ENCODE results near the gene LYPD4.
"Not testable (repeated sequence)": the region's sequence is repeated elsewhere in the genome, so short reads cannot be mapped to it uniquely, and the experiment has no call there.

The LYPD4 gene, protein sequence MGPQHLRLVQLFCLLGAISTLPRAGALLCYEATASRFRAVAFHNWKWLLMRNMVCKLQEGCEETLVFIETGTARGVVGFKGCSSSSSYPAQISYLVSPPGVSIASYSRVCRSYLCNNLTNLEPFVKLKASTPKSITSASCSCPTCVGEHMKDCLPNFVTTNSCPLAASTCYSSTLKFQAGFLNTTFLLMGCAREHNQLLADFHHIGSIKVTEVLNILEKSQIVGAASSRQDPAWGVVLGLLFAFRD

DNA sequence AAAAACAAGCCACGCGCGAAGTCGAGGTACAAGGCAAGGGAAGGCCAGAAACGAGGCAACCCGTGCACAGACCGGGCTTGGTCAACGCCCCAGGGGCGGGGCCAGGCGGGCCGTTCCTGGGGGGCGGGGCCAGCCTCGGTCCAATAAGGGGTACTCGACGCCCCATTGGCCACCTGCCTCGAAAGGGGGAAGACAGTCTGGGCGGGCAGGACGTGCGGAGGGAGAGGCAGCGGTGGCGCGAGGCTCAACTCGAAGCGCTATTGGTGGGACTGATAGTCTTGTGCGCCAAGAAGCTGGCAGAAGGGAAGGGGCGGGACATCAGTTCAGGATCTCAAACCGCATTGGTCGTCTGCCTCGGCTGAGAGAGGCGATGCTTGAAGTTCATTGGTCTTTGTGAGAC lies at the start of gene LYPD4:
TSS of gene LYPD4 (minus strand) at position 83 of the 400 bp plus-strand sequence. CDS start 5,398 bp downstream, outside the sequence.
- DNase-seq: no peak

DNA sequence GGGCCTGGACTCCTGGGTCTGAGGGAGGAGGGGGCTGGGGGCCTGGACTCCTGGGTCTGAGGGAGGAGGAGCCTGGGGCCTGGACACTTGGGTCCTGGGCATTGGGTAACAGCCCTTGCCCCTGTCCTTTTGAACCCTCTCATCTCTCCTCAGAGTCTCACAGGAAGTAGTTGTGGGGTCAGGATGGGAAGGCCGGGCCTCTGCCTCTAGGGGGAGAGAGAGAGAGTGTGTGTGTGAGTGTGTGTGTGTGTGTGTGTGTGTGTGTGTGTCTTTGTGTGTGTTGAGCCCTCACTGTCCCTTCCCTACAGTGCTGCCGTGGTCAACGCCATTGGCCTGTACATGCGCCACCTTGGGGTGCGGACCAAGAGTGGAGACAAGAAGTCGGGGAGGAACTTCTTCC lies 49.4 kb upstream of the LYPD4 start:
- no peak for DNase-seq

DNA sequence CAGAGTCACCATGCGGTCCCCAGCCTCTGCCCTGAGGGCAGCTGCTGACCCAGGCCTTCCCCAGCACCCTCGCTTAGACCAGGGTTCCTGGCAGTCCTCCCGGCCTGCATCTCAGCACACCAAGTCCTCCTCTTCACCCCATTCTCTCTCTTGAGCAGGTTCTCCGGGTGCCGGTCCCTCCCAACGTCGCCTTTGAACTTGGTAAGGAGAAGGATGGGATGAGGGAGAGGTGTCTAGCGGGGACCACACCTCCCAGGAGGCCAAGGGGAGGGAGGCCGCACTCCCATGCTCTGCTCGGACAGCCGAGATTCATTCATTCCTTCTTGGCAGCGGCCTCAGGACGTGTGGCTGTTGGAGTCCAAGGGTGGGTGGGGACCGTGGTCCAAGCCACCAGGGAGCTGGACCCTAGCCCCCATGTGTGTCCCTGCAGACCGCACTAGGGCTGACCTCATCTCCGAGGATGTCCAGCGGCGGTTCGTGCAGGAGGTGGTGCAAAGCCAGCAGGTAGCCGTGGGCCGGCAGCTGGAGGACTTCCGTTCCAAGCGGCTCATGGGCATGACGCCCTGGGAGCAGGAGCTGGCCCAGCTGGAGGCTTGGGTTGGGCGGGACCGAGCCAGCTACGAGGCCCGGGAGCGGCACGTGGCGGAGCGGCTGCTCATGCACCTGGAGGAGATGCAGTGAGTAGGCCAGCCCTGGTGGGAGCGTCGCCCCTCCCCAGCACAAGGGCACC lies 47.9 kb upstream of the LYPD4 start:
- DNase-seq: no peak

DNA sequence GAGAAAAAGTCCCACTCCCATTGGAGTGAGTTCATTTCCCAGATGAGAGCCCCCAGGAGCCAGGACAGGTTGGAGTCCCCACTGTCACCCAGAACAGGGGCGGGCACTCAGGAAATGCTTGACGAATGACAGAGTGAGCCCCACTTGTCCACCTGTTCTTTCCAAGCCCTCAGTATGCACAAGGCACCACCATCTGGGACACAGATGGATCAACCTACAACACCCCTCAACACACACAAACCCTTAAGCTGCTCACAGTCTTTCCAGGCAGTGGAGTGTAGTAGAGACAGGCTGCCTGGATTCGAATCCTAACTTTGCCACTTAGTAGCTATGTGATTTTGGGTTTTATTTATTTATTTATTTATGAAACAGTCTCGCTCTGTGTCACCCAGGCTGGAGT lies 46.5 kb upstream of the LYPD4 start:
- no peak for DNase-seq

DNA sequence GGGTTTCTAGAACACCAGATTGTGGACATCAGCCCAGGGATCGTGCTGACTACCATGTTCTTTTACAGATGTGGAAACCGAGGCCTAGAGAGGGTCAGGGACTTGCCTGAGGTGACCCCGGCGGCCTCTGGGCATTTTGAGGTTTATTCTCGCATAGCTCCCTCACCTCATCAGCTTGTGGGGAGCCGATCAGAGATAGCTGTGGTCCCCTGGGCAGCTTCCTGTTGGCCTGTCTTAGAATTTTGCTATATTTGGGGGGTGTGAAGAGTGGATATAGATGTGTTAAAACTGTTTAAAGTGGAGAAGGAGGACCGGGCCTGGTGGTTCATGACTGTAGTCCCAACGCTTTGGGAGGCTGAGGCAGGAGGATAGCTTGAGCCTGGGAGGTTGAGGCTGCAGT lies 45.4 kb upstream of the LYPD4 start:
- no peak for DNase-seq

DNA sequence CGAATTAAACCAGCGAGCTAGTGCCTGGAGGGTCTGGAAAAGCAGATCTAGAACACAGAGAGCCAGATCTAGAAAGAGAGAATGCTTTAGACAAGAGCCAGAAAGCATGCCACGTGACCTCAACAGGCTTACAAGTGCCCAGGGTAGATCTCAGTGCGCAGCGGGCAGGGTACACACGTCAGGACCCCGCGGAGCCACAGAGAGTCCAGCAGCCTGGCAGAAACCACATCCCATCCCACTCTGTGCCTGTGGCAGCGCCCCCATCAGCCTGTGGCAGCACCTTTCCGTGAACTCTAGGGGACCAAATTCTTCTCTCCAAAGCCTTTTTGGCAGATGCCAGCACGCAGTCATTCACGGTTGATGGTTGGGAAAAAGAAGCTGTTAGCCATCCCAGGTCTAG lies 44.4 kb upstream of the LYPD4 start:
- DNase-seq: no peak

DNA sequence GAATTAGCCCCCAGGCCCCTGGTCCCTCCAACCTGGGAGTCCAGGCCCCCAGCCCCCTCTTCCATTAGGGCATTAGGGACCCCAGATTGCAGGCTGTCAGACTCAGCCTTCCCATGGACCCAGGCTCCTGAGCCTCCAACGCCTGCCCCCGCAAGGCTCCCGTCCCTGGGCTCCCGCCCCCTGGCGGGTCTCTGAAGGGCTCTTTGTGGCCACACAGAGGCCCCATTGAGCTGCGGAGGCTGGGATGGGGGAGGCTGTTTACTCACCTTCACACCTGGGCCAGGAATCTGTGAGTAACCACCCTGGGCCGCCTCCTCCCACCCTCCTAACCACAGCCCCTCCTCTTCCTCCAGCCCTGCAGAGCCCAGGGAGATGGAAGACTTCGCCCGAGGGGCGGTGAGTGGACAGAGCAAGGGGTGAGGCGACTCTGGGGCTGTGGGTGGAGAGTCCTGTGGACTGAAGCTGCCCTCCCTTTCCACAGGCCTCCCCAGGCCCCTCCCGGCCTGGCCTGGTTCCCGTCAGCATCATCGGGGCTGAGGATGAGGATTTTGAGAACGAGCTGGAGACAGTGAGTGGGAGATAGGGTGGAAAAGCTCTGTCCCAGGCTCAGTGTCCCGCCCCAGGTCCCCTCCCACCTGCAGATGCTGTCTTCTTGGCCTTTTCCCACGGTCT lies 43.4 kb upstream of the LYPD4 start:
- DNase-seq: no peak

DNA sequence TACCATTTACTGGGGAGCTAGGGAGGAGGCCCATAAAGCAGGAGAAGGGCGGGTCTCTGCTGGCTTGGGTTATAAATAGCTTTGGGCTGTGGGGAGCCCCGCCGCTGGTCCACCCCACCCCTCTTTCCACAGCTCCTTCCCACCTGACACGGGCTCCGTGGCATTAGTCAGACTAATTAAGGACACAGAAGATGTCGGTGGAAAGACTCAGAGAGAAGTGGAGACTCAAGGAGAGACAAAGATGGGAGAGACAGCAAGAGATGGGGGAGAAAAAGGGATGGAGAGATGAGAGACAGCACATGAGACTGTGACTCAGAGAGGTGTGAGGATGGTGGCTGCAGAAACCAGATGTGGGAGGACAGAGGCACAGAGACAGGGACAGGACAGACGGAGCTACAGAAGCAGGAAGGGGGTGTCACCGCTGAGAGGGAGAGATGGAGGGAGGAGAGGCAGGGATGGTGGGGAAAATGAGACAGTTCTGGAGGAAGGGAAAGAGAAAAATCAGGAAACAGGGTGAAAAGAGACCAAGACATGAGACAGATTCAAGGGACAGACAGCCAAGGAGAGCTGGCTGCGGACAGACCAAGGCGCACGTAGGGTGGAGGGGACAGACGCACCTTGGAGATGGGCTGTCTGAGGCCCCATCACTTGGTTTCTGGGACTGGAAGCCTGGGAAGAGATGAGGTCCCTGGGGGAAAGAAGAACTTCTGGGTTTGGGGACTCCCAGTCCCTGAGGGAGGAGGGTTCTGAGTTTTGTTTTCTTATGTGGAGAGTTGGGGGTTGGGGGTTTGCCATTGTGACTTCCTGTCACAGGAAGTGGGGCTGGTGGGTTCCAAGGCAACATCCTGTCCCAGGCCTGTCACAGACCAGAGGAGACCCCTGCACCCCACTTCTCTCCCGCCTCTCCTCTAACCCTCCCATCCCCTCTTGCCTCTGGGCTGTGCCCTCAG lies 42.6 kb upstream of the LYPD4 start:
- no peak for DNase-seq

DNA sequence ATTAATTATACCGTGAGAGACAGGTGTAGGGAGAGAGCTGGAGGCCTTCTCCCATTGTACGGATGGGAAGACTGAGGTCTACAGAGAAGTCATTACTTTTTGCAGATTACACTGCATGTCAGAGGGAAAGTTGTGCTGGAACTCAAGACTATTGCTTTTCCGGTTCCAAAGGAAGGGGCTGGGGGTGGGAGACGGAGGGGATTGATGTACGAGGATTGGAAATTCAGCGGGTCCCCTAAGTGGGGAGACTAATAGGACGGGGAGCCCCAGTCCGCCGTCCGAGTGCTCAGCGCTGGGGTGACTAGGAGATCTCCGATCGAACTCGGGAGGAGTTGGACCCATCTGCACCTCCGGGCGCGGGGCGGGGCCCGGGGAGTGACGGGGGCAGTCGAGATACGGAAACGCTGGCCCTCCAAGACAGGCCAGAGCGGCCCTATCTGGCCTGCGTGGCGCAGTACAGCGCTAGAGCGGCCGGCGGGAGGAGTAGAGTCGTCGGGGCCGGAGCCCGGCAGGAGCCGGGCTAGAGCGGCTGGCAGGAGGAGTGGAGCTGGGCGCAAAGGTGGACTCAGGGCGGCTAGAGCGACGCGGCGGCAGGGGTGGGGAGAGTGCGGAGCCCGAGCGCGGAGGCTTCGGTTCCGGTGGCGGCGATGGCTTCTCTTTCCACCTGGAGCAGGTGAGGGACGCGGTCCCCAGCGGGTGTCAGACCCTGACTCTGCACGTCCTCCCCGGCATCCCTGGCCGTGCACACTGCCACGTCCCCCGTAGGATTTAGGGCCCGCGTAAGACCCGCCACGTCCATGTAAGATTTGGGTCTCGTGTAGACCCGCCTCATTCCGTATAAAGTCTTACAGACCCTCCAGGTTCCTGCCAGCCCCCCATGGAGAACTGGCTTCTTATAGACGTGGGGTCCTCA lies 39.6 kb upstream of the LYPD4 start:
- peak; percentile 91 for DNase-seq

DNA sequence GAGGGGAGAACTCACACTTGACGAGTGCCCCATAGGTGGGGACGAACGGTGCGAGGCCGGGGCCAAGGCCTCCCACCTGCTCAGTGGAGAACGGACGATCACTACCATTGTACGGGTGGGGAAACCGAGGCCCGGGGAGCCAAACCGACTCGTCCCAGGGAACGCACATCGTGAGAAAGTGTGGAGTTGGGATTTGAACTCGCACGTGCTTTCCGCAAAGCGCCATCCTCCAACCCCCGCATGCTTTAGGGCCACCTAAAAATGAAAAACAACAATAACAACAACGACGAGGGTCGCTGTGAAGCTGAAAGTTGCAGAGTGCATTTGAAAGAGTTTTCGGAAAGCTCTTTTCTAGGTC lies 39.0 kb upstream of the LYPD4 start:
- DNase-seq: no peak

DNA sequence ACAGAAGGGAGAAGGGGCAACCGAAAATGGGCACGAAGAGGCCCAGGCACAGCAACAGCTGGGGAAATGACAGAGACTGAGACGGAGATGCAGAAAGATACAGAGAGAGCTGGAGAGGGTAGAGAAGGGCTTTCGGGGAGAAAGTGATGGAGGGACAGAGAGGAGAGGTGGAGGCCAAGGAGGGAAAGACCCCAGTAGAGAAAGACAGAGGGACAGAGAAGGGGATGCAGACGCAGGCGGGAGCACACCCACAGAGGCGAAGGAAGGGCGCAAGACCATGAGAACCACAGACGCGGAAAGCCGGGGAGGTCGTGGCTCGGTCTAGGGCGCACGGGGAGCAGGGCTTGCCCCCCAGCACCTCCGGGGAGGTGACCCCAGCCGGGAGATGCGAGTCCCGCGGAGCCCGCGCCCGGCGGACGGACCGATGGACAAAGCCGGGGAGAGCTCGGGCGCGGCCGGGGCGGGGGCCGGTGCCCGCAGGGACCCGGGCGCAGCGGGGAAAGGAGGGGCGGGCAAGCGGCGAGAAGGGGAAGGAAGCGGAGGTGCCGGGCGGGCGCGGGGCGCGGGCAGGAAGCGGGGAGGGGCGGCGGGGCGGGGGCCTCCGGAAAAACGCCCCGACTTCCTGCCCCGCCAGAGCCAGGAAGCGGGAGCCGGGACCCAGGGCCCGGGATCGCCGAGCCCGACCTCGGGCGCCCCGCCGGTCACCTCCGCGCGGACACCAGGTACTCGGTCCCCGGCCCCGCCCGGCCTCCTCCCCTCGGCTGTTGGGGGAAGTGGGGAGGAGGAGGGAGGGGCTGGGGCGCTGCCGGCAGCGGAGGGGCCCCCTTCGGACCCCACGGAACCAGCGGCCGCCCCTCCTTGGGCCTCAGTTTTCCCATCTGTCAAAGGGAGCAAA lies 38.3 kb upstream of the LYPD4 start, which contains the start of gene ARHGEF1:
TSS of gene ARHGEF1 (plus strand) at position 617 of the 895 bp plus-strand sequence. CDS start 4,899 bp downstream, outside the sequence.
- peak; percentile 34 for DNase-seq

DNA sequence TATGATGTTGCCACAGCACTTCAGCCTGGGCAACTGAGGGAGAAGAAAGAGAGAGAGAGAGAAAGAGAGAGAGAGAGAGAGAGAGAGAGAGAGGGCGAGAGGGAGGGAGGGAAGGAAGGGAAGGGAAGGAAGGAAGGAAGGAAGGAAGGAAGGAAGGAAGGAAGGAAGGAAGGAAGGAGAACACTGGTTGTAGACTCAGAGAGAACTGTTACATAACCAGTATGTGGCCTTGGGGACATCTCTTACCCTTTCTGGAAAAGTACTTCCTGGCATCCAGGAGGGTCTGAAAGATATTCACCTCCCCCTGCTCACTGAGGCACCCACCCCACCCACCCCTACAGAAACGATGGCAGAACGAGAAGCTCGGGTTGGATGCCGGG lies 35.8 kb upstream of the LYPD4 start:
- DNase-seq: no peak

DNA sequence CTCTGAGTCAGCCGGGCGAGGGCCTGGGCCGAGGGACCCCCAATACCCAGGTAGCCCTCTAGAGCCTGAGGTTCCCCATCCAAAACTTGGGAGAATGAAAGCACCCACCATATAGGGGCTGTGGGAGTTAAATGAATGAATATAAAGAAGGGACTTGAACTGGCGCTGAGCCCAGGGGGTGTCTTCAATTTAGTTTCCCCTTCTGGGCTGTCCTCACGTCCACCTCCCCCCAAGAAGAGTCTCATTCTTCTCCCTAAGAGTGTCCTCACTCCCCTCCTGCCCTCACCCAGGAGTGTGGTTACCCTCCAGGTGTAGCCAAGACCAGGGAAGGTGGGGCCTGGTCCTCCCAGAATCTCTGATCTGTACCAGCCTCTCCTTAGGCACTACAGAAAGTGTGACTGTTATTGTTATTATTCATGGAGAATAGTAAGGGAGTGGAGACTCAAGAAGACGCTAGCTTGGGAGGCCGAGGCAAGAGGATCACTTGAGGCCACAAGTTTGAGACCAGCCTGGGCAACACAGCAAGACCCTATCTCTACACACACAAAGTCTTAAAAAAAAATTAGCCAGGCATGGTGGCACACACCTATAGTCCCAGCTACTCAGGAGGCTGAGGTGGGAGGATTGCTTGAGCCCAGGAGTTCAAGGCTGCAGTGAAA lies 35.3 kb upstream of the LYPD4 start:
- no peak for DNase-seq

DNA sequence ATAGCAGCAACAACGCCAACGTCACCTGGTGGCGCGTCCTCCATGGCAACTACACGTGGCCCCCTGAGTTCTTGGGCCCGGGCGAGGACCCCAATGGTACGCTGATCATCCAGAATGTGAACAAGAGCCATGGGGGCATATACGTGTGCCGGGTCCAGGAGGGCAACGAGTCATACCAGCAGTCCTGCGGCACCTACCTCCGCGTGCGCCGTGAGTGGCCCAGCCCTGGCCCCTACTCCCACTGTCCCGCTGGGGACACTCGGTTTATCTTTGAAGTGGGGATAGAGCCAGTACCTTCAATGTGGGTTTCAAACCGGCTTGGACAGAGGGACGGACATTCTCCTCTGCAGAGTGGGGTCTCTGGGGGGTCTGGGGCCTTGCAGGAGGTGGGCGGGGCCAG lies 34.6 kb upstream of the LYPD4 start:
- no peak for DNase-seq

DNA sequence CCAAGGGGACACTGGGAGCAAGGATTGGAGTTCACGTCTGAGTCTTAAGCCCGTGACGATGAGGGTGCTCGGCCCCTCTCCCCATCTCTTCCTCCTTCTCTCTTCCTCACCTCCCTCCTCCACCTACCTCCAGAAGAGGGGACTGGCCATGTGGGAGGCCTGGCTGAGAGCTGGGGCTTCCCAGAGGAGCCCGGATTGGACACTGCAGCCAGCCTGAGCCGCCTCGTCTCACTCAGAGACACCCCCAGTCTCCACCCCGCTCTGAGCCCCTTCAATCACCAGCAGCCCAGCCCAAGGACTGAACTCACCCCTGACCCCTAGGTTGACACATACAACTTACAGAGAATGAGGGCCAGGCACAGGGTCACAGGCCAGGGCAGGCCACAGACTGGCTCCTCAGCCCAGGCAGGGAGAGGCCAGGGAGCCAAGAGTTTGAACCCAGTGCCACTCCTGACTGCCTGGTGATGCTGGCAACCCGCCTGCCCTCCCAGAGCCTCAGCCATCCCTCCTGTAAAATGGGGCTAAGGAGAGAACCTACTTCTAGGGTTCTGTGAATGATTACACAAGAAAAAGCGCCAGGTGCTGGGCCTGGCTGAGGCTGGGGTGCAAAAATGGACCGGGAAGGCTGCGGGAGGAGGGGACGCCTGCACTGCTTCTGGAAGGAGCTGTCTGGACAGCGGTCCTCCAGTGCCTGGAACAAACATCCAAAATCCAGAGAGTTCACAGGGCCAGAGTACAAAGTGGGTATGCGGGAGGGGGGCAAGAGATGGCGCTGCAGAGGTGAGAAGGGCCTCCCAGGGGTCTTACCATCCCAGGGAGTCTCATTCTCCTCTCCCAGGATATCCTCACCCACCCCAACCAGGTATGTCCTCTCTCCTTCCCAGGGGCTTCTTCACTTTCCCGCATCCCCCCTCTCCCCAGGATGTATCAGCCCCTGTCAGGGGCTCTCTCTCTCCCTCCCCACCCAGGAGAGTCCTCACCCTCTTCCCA lies 33.7 kb upstream of the LYPD4 start:
- no peak for DNase-seq

DNA sequence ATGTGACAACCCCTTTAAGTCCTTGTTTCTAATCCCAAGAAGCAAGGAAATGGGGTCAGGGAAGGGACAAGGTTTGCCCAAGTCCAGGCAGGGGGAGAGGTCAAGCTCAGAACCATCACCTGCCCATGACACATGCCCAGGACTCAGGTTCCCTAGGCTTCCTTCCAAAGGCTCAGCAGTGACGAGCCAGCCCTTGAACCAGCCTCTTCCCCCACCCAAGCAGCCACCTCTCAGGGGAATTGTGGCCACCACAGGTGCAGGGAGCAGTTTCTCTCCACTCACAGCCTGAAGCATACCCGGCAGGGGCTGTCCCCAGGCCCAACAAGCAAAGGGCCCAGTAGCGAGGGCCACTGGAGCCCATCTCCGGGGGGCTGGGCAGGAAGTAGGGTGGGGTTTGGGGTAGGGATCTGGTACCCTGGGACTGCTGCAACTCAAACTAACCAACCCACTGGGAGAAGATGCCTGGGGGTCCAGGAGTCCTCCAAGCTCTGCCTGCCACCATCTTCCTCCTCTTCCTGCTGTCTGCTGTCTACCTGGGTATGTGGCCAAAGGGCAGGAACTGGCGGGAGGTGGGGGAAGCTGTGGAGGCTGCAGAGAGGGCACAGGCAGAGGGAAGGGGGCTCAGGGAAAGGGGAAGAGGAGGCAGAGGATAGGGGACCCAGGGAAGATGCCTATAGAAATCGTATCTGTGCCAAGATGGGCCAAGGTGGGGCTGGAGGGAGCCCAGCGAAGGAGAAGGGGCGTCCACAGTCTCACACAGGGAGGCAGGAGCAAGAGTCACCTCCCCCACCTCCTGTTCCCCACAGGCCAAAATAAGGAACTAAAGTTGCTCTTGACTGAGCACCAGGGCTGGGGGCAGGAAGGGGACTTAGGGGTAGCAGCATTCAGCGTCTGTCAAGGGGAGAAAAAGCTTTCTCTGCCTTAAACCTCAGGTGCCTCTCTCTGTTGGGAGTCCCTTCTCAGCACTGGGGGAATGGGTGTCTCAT lies 32.7 kb upstream of the LYPD4 start, which contains the start of gene CD79A:
TSS of gene CD79A (plus strand) at position 433 of the 986 bp plus-strand sequence. CDS start at position 459, 26 bp downstream.
- DNase-seq: peak; percentile 83

DNA sequence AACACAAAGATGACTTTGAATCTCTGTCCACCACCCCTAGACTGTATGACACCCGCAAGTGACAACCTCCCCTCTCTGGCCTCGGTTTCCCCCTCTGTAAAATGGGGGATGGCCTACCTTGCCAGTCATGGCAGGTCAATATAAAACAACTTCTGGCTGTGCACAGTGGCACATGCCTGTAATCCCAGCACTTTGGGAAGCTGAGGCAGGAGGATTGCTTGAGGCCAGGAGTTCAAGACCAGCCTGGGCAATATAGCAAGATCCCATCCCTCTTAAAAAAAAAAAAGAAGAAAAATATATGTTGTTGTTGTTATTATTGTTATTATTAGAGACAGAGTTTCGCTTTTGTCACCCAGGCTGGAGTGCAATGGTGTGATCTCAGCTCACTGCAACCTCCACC lies 31.5 kb upstream of the LYPD4 start:
- DNase-seq: not testable (repeated sequence)
